Endothelial cell of umbilical vein (primary cell): ENCODE results near the gene ABTB2.

Experiments used
- EZH2 ChIP-seq: IDR thresholded peaks from 2 replicates; pipeline ENCODE4 v1.6.1; 2012; ENCODE audit warnings: borderline replicate concordance, low read depth, mild to moderate bottlenecking, moderate library complexity, low read length, inconsistent platforms; ENCODE audit not compliant: severe bottlenecking
- JUN ChIP-seq: IDR thresholded peaks from 2 replicates; pipeline ENCODE4 v1.6.1; 2011; ENCODE audit warnings: borderline replicate concordance, low read depth; ENCODE audit not compliant: insufficient read length, insufficient read depth
- MAX ChIP-seq: IDR thresholded peaks from 2 replicates; pipeline ENCODE4 v1.6.1; 2011; ENCODE audit not compliant: insufficient read depth, insufficient read length
- POLR2A ChIP-seq: IDR thresholded peaks from 2 replicates; pipeline ENCODE4 v1.6.1; 2012; ENCODE audit warnings: low read depth, mild to moderate bottlenecking, control low read depth, low read length
- POLR2AphosphoS5 ChIP-seq: IDR thresholded peaks from 2 replicates; pipeline ENCODE4 v1.6.1; 2012; ENCODE audit warnings: low read depth, mild to moderate bottlenecking, control low read depth, low read length, moderate library complexity; ENCODE audit not compliant: insufficient read depth
- TF ChIP-seq, protein P1 (sequence below), 2 donors: IDR thresholded peaks; 1 replicate in 1 of 2; 2 replicates in 1 of 2; pipeline ENCODE4 v1.5.1; 2011; ENCODE audit warnings: low read length in 2 of 2, mild to moderate bottlenecking in 2 of 2, moderate library complexity in 2 of 2, control low read depth in 1 of 2, inconsistent platforms in 1 of 2, low read depth in 1 of 2; ENCODE audit not compliant: insufficient read depth in 1 of 2; ENCODE audit errors: extremely low read depth in 1 of 2

DNA sequence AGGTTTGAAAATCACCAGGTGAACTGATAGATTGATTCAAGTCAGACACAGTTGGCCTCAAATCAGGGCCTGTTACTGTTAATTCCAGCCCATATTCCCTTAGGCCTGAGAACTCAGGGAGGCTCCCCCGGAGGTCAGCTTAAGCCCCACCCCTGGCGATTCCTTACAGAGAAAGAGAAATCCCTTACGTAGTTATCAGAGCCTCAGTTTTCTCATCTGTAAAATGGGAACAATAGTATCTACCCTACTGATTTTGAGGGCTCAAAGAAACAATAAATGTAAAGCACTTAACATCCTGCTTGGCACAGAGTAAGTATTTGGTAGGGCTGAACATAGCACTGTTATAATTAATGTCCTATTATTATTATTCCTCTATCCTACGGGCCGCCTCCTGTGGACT, 158.3 kb downstream of the ABTB2 start:
- TF ChIP-seq EZH2 (no peak), JUN (no peak), POLR2AphosphoS5 (no peak), POLR2A (no peak), MAX (no peak)
- TF ChIP-seq, protein P1, sequence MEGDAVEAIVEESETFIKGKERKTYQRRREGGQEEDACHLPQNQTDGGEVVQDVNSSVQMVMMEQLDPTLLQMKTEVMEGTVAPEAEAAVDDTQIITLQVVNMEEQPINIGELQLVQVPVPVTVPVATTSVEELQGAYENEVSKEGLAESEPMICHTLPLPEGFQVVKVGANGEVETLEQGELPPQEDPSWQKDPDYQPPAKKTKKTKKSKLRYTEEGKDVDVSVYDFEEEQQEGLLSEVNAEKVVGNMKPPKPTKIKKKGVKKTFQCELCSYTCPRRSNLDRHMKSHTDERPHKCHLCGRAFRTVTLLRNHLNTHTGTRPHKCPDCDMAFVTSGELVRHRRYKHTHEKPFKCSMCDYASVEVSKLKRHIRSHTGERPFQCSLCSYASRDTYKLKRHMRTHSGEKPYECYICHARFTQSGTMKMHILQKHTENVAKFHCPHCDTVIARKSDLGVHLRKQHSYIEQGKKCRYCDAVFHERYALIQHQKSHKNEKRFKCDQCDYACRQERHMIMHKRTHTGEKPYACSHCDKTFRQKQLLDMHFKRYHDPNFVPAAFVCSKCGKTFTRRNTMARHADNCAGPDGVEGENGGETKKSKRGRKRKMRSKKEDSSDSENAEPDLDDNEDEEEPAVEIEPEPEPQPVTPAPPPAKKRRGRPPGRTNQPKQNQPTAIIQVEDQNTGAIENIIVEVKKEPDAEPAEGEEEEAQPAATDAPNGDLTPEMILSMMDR (IDR thresholded peaks at IDR 0.05; ENCODE audit: extremely low read depth in 1 of 2, insufficient read depth in 1 of 2, low read depth in 1 of 2, low read length in 2 of 2), result no peak
